M059J (cell line): ENCODE results near the gene STX12. TPM values are rescaled to one million over a fixed set of nuclear protein-coding genes. Genes with fewer than 3 reads are reported as not detected.
"Not testable (repeated sequence)": the region's sequence is repeated elsewhere in the genome, so short reads cannot be mapped to it uniquely, and the experiment has no call there.

ENCODE experiments used
- DNase-seq: peaks from one replicate; pipeline ENCODE4 v3.0.0-alpha.2; 2012; ENCODE audit warnings: low read depth
- total RNA-seq: library from RNA; depleted of rRNA; stranded (reverse); fragments of >200 nt; shearing (Covaris generic); gene quantifications from 2 replicates; pipeline ENCODE4 v1.2.3, GENCODE V29; 2014

Gene STX12
- total RNA-seq, 1 experiment from 2014 or later: 59.1 TPM

GRCh38 chr1:27775336-27775735, 2.3 kb downstream of the STX12 start:
- DNase-seq: not testable (repeated sequence)

GRCh38 chr1:27776276-27776675, 3.3 kb downstream of the STX12 start:
- not testable (repeated sequence) for DNase-seq

GRCh38 chr1:27778056-27778455, 5.0 kb downstream of the STX12 start:
- DNase-seq: no peak

- no peak for DNase-seq
These were observed 6.1 kb downstream of the STX12 start for GRCh38 chr1:27779122-27779521.

- no peak for DNase-seq
These were observed 9.9 kb downstream of the STX12 start for GRCh38 chr1:27782950-27783349.

GRCh38 chr1:27784700-27785099, 11.7 kb downstream of the STX12 start:
- no peak for DNase-seq

- peak; percentile 40 for DNase-seq
These were observed 12.9 kb downstream of the STX12 start for GRCh38 chr1:27785781-27786455.

GRCh38 chr1:27787895-27788294, 14.9 kb downstream of the STX12 start:
- peak; percentile 24 for DNase-seq

GRCh38 chr1:27789540-27790041, 16.6 kb downstream of the STX12 start:
- peak; percentile 75 for DNase-seq

GRCh38 chr1:27790270-27790669, 17.3 kb downstream of the STX12 start:
- peak; percentile 6 for DNase-seq

- peak; percentile 3 for DNase-seq
These were observed 22.6 kb downstream of the STX12 start for GRCh38 chr1:27795601-27796000.

- DNase-seq: no peak
These were observed 31.8 kb downstream of the STX12 start for GRCh38 chr1:27804791-27805190.

- DNase-seq: no peak
These were observed 33.7 kb downstream of the STX12 start for GRCh38 chr1:27806758-27807157.

- no peak for DNase-seq
These were observed 34.4 kb downstream of the STX12 start for GRCh38 chr1:27807385-27807784.

- DNase-seq: not testable (repeated sequence)
These were observed 35.1 kb downstream of the STX12 start for GRCh38 chr1:27808131-27808530.

GRCh38 chr1:27809883-27810282, 36.9 kb downstream of the STX12 start:
- DNase-seq: no peak

GRCh38 chr1:27811741-27812500, 38.9 kb downstream of the STX12 start:
- DNase-seq: no peak

- no peak for DNase-seq
These were observed 44.1 kb downstream of the STX12 start for GRCh38 chr1:27816921-27817630.

GRCh38 chr1:27821761-27822315, 48.8 kb downstream of the STX12 start:
- DNase-seq: no peak

GRCh38 chr1:27823784-27824183, 50.8 kb downstream of the STX12 start:
- no peak for DNase-seq

GRCh38 chr1:27824411-27824810, 51.4 kb downstream of the STX12 start:
- no peak for DNase-seq

GRCh38 chr1:27829339-27829960, 56.4 kb downstream of the STX12 start:
- not testable (repeated sequence) for DNase-seq
